Stimulated activated CD4-positive, alpha-beta T cell treated with anti-CD3 and anti-CD28 coated beads, Interleukin-2, amount 100 ng/mL, for 24 hours (primary cell): ENCODE measurements around the gene MLLT6.

Source experiments
- DNase-seq, 2 donors: peaks; one replicate each; pipeline ENCODE4 v3.0.0-alpha.2; 2020

The MLLT6 gene

DNA sequence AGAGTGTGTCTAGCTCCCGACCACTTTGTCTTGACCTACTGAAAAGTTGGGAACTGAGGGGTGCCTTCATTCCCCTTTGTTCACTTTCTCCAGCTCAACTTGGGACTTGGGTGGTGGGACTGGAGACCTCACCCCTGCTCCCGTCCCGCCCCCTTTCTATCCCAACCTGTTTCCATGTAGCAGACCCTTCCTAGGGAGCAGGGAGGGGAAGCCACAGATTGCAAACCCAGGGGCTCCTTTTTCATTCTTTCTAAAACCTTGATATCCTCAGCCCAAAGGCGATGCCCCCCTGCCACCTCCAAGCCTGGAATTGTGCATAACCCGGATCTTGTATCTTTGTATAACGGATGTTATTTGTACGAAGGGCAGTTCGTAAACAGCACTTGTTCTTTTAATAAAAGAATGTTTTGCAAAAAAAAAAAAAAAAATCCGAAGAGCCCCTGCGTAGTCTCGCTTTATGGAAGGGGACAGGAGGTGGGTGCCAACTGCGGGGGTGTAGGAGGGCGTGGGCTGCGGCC lies 24.4 kb downstream of the MLLT6 start:
- DNase-seq = no peak

DNA sequence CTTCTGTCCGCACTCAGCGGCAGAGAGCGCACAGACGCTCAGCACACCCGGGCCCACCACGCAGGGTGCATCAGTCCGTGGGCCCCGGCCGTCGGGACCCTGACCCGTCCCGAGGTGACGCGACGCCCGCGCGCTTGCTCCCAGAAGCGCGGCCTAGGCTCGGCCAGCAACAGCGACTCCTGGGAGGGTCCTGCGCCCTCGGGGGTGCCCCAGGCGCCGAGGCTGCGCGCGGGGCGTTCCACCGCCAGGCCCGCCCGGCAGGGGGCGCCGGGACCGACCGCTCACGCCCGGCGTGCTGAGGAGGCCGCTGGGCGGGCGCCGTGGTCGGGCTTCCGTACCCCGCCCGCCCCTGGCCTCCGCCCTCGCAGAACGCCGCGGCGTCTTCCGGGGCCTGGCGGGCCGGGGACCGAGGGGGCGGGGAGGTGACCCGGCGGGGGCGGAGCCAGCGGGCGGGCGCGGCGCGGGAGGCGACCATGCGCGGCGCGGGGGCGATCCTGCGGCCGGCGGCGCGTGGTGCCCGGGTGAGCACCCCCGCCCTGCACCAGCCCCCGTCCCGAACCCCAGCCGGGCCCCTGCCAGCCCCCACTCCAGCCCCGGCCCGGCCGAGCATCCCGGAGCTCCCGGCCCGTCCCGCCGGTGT lies 24.9 kb downstream of the MLLT6 start, which contains the start of gene CISD3:
TSS of gene CISD3 (plus strand) at position 456 of the 640 bp plus-strand sequence. CDS start at position 474, 18 bp downstream.
- DNase-seq = peak; percentile 82 to 90

DNA sequence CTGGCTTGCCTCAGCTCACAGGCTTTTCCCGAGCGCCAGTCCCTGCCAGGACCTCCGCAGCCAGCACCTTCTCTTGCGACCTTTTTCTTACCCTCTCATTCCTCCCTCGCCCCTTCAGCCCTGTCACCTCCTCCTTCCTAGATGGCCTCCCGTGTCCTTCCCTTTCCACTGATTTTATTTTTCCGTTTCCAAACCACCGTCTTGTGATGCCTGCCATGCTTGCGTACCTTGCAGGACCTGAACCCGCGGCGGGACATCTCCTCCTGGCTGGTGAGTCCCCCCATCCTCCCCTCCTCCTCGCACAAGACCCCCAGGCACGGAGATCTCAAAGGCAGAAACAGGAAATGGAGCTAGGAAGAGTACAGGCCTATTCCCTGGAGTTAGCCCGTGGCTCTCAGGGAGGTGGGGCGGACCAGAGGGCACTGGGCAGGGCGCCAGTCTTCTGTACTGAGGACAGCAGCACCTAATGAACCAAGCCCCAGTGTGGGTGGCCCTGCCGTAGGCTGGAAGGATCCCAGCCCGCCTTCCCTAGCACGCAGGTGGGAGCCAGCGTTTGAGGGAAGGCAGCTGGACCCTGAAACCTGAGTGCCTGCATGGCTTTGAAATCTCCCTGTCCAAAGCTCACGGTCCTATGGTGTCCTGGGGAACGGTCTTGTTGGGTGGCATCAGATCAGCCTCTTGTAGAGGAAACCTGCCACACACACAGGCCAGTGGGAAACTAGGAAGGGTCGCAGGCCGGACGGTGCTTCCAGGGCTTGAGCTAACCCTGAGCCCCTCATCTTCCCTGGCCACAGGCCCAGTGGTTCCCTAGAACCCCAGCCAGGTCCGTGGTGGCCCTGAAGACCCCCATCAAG lies 25.7 kb downstream of the MLLT6 start:
- DNase-seq = peak in 1 of 2 donors; percentile 43

DNA sequence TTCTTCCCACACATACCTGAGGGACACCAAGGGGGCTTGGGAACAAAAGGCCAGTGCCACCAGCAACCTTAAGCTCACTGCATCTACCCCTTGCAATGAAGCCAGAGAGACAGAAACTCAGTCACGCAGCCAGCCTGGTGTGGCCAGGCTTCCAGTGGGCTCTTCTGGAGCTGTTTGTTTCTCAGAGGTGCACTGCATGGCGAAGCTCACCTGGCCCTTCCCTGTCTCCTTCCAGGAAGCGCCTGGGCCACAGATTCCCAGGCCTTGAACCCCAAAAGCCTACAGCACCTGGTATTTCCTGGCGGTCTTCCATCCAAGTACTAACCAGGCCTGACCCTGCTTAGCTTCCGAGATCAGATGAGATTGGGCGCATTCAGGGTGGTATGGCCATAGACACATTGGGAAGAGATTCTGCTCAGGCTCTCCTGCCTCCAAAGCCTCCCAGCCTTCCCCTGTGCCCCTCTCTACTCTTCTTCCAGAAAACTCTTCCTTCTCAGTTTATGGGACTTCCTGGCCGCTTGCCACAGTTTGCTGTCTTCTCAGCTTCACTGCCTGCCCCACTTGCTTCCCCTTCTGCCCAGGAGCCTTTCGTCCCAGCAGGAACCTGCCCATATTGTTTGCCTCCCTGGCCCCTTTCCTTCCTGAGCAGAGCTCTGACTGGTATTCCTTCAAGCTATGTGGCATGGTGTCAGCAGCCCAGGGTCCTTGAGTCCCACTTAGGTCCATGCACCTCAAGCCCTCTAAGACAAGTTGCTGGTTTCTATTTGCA lies 26.6 kb downstream of the MLLT6 start:
- no peak for DNase-seq

DNA sequence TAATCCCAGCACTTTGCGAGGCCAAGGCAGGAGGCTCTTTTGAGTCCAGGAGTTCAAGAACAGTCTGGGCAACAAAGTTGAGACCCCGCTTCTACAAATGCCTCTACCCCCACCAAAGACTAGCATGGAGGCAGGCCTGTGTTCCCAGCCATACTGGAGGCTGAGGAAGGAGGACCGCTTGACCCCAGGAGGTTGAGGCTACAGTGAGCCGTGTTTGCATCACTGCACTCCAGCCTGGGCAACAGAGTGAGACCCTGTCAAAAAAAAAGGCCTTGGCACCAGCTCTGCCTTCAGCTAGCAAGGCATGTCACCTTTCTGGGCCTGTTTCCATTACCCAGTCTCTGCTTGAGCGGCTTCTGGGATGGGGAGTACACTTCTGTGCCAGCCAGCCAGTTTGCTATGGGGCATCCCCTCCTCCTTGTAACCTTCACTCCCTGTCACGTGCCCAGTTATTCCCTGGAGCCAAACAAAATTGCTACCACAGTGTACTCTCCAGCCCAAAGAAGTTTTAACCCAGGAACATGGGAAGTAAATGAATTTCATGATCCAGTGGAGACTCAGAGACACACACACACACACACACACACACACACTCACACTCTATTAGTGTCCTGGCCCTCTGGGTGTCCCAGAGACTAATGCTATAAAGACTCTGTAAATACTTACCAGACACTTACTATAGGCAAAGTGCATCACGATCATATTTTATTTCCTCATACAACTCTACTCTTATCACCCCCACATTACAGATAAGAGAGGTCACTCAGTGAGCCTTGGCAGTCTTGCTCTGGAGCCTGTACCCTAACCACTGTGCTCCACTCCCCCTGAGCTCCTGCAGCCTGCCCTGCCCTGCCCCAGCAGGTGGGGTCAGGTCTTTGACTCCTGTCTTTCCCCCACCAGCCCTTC lies 27.6 kb downstream of the MLLT6 start:
- DNase-seq = no peak

DNA sequence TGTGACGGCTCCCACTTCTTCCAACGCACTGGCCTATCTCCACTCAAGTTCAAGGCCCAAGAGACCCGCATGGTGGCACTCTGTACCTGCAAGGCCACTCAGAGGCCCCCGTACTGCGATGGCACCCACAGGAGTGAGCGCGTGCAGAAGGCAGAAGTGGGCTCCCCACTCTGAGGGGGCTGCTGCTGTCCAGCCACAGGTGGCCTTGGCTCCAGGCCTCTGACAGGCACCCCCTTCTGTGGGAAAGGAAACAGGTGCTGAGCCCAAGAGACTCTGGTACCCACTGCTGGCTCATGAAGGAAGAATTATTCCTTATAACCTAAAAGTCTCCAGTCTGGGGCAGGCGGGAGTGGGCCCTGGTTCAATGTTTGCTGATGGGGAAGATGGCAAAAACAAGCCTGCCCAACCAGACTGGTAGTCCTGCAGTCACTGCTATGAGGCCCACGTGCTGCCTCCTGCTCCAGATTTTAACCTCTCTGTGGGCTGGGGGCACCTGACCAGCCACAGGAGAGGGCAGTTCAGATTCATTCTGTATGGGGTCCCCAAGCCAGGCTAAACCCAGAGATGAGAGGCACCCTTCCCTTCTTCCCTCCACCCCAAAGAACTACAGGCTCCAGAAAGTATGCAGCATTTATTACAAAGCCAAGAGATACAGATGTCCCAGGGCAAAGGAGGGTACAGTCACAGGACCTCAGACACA lies 28.4 kb downstream of the MLLT6 start:
- no peak for DNase-seq

DNA sequence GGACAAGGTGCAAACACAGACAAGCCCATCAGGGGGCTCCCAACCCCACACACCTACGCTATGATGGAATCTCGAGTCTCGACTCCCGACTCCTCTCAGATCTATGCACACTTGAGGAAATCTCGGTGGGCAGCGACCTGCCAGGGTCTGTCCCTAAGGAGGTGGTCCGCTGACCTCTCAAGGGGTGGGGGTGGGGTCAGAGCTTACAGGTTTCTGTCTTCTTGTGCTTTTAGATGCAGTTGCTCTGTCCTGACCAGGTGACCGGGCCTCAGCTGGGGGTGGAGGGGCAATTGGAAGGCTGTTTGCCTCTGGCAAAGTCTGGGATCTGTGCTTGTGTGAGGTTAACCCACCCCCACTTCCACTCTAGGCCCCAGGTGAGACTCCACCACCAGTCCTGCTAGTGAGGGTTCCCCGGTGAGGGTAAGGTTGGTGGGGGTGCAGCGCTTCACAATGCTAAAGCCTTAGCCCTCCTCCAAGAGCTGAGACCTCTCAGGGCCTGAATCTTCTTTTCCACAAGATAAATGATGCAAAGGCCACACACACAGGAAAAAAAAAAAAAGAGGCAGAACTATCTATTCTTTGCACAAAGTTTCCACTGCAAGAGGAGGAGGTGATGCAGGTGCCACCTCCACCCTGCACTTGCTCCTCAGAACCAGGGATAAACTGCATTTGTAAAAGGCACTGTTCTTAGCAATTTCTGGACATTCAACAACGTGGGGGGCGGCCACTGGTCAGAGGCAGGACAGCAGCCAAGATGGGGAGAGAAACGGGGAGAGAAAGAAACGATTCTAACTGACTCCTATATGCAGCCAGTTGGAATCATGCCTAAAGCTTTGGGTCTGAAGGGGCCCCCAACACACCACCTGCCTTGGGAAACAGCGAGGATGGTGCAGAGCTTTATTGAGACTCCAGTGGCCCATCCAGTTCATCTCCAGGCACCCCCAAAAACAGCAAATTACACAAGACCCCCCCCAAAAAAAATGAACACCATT lies 29.2 kb downstream of the MLLT6 start:
- DNase-seq = peak in 1 of 2 donors; percentile 34

DNA sequence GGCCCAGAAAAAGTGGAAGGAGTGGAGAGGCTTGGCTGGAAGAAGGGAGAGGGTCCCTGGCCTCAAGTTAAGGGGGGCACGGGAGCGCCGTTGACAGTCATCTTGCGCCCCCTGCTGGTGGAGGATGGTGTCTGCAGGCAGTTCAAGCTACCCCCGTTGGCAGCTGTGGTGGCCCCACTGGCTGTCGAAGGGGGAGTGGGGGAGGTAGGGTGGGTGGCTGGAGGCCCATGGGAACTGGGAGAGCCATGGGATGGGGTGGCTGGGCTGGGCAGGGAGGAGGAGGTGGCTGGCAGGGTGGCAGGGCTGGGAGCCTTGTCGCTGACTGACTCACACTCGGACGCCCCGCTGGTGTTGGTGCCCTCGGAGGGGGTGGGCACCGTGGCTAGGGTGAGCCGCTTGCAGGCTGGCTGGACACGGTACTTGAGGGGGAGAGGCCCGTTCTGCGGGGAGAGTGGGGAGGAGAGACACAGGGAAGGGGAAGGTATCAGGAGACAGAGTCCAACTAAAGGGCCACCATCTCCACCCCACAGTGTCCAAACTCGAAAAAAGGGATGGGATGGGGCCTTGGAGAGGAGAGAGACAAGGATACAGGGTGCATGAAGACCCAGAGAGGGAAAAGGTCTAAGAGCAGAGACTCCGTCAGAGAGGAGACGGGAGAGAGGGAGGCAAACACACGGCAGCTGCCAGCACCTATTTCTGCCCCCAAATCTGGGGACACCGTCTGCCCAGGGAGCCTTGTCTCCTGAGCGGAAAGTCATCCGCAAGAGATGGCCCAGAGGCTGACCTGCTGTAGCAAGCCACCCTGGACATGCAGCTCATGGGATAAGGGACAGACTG lies 30.3 kb downstream of the MLLT6 start:
- DNase-seq = peak; percentile 81 to 86

DNA sequence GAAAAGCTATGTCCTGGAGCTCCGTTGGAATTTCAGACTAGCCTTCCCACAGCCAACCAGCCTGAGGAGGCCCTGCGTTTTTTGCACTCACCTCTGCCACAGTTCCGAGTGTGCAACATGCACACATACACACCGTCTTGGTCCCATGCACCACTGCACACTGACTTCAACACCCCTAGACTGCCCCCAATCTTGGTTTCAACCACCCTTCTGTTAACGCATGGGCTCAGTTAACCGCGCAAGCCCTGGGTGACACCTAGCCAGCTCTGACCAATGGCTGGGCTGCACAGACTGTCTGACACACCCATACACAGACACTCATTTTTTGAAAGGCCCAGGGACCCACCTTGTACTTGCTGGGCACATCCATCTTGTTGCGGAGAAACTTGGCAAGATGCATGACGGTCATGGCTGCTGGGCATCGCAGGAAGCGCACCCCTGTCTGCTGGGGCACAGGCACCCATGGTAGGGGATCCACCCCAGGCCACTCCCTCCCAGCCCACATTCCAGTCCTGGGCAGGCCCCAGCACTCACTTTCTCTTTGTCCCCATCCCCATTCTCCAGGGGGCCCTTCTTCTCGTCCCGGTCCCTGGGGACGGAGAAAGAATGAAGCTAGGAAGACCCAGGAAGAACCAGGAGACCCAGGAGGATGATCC lies 33.1 kb downstream of the MLLT6 start:
- DNase-seq = no peak

DNA sequence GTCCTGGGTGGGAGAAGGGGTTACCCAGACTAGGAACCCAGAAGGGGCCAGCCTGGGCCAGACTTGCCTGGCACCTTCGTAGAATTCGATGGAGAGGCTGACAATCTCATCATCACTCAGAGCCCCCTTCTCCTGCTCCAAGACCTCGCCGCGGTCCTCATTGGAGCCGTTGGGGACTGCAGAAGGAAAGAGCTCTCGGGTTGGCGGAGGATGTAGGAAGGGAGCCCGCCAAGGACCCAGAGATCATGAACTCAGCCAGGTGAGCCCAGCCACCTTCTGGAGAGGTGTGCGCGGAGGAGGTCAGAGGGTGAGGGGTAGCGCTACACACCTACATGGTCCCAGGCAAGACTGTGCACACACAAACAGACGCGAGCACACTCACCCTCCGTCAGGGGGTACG lies 33.6 kb downstream of the MLLT6 start:
- DNase-seq = no peak

DNA sequence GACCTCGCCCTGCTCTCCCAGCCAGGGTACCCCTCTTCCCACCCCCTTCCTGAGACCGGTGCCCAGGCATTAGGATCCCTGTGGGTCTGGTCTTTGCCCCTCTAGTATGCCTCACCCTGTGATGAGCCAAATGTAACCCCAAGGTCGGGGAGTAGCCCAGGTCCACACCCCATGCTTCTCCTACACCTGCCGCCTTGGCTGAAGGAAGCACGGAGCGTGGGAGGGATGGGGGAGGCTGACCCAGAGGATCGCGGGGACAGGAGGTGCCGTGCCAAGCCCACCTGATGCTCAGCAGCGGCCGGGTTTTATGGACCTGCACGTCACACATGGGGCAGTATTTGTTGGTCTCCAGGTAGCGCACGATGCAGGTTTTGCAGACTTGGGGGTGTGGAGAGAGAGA lies 34.2 kb downstream of the MLLT6 start:
- no peak for DNase-seq

DNA sequence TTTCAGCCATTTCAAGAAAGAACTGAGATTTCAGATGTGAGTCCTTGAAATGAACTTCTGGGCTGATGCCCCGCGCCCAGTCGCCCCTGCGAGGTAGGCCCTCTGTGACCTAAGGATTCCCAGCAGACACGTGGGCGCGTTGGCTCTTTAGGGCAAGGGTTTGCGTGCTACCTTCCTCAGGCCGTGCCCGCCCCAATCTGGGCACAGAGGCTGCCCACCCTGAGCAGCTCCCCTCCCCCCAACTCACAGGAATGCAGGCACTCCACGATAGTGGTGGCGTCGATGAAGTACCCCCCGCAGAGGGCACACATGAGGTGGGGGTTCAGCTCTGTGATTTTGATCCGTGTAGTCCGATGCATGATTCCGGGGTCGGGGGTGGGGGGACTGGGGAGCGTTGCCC lies 35.0 kb downstream of the MLLT6 start:
- DNase-seq = no peak

DNA sequence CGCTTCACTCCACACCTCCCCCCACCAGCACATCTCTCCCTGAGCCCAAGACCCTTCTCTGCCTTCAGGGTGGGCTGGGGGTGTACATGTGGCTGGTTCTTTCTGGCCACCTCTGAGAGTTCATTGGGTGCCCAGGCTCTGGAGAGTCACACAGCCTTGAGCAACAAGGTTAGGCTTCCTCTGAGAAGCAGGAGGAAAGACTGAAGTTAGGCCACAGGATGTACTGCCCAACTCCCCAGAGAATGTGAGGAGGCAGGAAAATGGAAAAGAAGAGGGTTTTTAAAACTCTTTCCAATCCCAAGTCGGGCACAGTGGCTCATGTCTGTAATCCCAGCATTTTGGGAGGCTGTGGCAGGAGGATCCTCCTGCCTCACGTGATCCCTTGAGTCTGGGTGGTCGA lies 35.7 kb downstream of the MLLT6 start:
- DNase-seq = no peak

DNA sequence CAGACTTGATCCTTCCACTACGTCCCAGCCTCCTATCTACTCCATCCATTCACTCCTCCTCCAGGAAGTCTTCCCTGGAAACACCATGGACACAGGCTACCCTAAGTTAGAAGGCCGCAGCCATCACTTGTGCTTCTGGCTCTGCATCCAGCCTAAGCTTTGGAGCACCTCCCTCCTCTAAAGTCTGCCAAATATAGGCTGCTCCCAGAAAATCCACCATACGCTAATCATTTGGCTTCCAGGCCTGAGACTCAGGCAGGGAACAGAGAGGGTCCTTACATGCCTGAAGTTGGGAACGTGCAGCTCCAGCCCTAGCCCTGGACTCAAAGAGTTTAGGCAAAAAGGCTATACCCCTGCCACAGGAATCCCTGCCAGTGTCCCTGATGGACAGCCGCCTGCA lies 36.4 kb downstream of the MLLT6 start:
- DNase-seq = no peak

DNA sequence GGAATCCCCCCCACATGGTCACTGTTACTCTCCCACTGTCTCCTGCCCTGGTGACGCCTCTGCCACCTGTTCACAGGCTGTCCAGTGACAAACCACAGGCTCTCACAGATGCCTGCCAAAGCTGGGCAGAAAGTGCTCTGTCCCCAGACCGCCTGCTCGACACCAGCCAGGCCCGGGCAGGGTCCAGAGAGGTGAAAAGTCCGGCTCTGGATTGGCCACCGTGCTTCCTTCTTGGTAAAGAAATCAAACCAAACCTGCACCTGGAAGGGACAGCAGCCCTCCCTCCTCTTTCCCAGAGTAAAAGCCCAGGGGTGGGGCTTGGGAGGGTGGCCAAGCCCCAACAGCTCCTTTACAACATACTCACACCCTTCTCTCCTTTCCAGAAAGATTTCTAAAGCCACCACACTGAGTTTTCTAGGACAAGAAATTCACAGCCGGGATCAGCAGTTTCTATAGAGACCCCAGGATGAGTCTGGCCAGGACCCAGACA lies 36.9 kb downstream of the MLLT6 start:
- no peak for DNase-seq

DNA sequence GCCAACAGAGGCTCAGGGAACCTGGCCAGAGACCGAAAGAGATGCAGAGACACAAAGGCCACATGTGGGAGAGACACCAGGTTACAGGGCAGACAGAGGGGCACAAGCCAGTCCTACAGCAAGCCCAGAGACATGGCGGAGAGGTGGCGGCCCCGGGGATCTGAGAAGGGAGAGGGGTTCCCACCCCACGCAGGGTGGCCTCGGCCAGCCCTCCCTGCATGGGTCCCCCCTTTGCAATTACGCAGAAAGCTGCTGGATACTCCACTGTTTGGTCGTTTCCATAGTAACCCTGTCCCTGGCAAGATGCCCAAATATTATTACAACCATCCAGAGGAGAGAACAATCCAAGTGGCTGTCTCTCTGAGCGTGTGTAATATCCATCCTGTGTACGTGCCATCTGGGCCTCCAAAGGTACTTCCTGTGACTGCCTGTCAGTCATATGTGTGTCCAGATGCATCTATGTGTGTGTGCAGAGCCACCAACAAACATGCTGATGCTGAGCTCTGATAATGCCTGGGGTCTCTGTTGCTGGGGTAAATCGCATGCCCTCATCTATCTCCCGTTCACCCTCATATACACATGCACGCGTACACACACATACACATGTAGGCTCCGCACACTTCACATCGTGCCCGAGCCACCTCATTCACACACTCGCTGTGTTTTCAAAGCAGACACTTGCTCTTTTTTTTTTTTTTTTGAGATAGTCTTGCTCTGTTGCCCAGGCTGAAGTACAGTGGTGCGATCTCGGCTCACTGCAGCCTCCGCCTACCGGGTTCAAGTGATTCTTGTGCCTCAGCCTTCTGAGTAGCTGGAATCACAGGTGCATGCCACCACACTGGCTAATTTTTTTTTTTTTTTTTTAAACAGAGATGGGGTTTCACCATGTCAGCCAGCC lies 37.6 kb downstream of the MLLT6 start:
- DNase-seq = no peak

DNA sequence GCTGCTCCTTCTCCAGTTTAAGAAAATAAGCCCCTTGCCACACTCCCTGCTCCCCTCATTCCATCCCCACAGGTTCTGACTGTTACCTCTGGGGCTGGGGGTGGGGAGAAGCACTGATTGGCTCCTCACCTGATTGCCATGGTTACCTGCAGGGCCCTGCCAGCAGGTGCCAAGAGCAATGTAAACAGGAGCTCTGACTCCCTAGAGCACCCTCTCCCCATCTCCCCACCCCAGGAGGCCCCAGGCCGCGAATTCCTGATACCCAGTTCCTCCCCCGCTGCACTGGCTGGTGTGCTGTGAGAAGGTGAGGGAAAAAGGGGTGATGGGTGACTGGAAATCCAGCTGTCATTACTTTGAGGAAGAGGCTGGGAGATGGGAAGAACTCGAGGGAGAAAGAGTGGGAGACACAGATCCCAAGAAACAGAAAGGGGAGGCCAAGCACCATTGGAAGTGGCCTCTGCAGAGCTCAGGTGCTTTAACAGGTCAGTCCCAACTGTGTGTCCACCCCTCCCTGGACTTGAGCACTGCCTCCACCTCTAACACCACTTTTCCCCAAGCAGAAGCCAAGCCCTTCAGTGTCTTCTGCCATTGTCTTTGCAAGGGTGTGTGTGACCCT lies 38.6 kb downstream of the MLLT6 start:
- DNase-seq = no peak
